Astrocyte (in vitro differentiated cells and primary cell): Measurements from ENCODE around the gene PRODH. TPM values are rescaled to one million over a fixed set of nuclear protein-coding genes. Genes with fewer than 3 reads are reported as not detected.
A peak's percentile ranks its signal among the peaks of the same experiment; 100 is the strongest.
"Not testable (repeated sequence)": the region's sequence is repeated elsewhere in the genome, so short reads cannot be mapped to it uniquely, and the experiment has no call there.

Source experiments
- DNase-seq: peaks from one replicate; pipeline ENCODE4 v3.0.0-alpha.2; 2010; ENCODE audit warnings: low read depth
- FAIRE-seq: peaks from 2 replicates; lab custom pipeline; 2011; peaks lifted over from hg19 to GRCh38; lab: Jason Lieb, UNC
- H2AFZ ChIP-seq: 2 replicates; pipeline ENCODE4 v1.6.0; 2012; ENCODE audit warnings: low read depth, low read length, inconsistent platforms
- H3K27ac ChIP-seq: 2 replicates; pipeline ENCODE4 v1.5.1; 2011; ENCODE audit warnings: low read depth, low read length, inconsistent platforms
- H3K27me3 ChIP-seq: 2 replicates; pipeline ENCODE4 v1.6.0; 2011; ENCODE audit warnings: low read length, inconsistent platforms; ENCODE audit not compliant: insufficient read depth
- H3K36me3 ChIP-seq: 2 replicates; pipeline ENCODE4 v1.5.1; 2011; ENCODE audit warnings: low read length, inconsistent platforms; ENCODE audit not compliant: insufficient read depth
- H3K4me1 ChIP-seq: 2 replicates; pipeline ENCODE4 v1.5.1; 2011; ENCODE audit warnings: low read length, inconsistent platforms; ENCODE audit not compliant: insufficient read depth
- H3K4me2 ChIP-seq: 2 replicates; pipeline ENCODE4 v1.6.0; 2012; ENCODE audit warnings: low read length, inconsistent platforms
- H3K4me3 ChIP-seq: 2 replicates; pipeline ENCODE4 v1.5.1; 2011; ENCODE audit warnings: low read depth, mild to moderate bottlenecking, low read length, inconsistent platforms; ENCODE audit not compliant: insufficient read depth
- H3K79me2 ChIP-seq: 2 replicates; pipeline ENCODE4 v1.6.0; 2012; ENCODE audit warnings: mild to moderate bottlenecking, low read length, inconsistent platforms; ENCODE audit not compliant: insufficient read depth
- H3K9ac ChIP-seq: 2 replicates; pipeline ENCODE4 v1.6.0; 2012; ENCODE audit warnings: mild to moderate bottlenecking, low read length, inconsistent platforms
- H3K9me3 ChIP-seq: 2 replicates; pipeline ENCODE4 v1.5.1; 2012; ENCODE audit warnings: low read depth, mild to moderate bottlenecking, low read length, inconsistent platforms; ENCODE audit not compliant: insufficient read depth
- H4K20me1 ChIP-seq: 2 replicates; pipeline ENCODE4 v1.6.0; 2012; ENCODE audit warnings: low read length, inconsistent platforms; ENCODE audit not compliant: insufficient read depth
- H3K27ac Mint-ChIP-seq: one replicate; pipeline ENCODE4 v1.8.0; 2021; ENCODE audit warnings: mild to moderate bottlenecking, mixed read lengths; ENCODE audit not compliant: unreplicated experiment
- H3K27me3 Mint-ChIP-seq: one replicate; pipeline ENCODE4 v1.8.0; 2021; ENCODE audit warnings: low read depth, mixed read lengths; ENCODE audit not compliant: unreplicated experiment
- H3K36me3 Mint-ChIP-seq: one replicate; pipeline ENCODE4 v1.8.0; 2021; ENCODE audit warnings: low read depth, mixed read lengths; ENCODE audit not compliant: unreplicated experiment
- H3K4me1 Mint-ChIP-seq: one replicate; pipeline ENCODE4 v1.8.0; 2021; ENCODE audit warnings: low read depth, mixed read lengths; ENCODE audit not compliant: unreplicated experiment
- H3K4me3 Mint-ChIP-seq: one replicate; pipeline ENCODE4 v1.8.0; 2021; ENCODE audit warnings: mild to moderate bottlenecking, moderate library complexity, mixed read lengths; ENCODE audit not compliant: unreplicated experiment
- H3K9me3 Mint-ChIP-seq: one replicate; pipeline ENCODE4 v1.8.0; 2021; ENCODE audit warnings: mild to moderate bottlenecking, mixed read lengths; ENCODE audit not compliant: unreplicated experiment
- CTCF ChIP-seq: IDR thresholded peaks from 2 replicates; pipeline ENCODE4 v1.5.1; 2011; ENCODE audit warnings: low read depth, mild to moderate bottlenecking, inconsistent platforms, low read length, moderate library complexity; ENCODE audit not compliant: insufficient read depth
- EZH2 ChIP-seq: IDR thresholded peaks from 2 replicates; pipeline ENCODE4 v1.6.1; 2012; ENCODE audit warnings: mild to moderate bottlenecking, low read length, inconsistent platforms; ENCODE audit not compliant: insufficient read depth
- total RNA-seq: library from RNA; stranded (reverse); gene quantifications from 2 replicates; pipeline ENCODE4 v1.2.1, GENCODE V29; 2021

PRODH gene
- total RNA-seq, 1 donor from 2014 or later, result 1.2 TPM

- FAIRE-seq (no peak), DNase-seq (no peak)
- H2AFZ ChIP-seq, result no peak overlapping the region
Observed at GRCh38 chr22:18906896-18907295, 29.2 kb downstream of the PRODH start.

GRCh38 chr22:18906410-18906745, 29.7 kb downstream of the PRODH start:
- H3K9ac ChIP-seq, H3K27ac ChIP-seq, H3K27me3 ChIP-seq, H3K9me3 Mint-ChIP-seq, H3K4me2 ChIP-seq, H3K4me1 Mint-ChIP-seq, H3K36me3 ChIP-seq, H3K36me3 Mint-ChIP-seq, H3K27me3 Mint-ChIP-seq, H2AFZ ChIP-seq, H3K4me3 ChIP-seq, H3K79me2 ChIP-seq, H3K4me3 Mint-ChIP-seq, FAIRE-seq, H4K20me1 ChIP-seq, H3K4me1 ChIP-seq, H3K27ac Mint-ChIP-seq, H3K9me3 ChIP-seq, DNase-seq: not testable (repeated sequence)

More at GRCh38 chr22:18906896-18907295, 29.2 kb downstream of the PRODH start:
- Mint-ChIP-seq H3K27me3 (no peaks in the 10 kb centered on the region), H3K9me3 (no peaks in the 10 kb centered on the region), H3K36me3 (no peaks in the 10 kb centered on the region), H3K4me3 (no peak overlapping the region), H3K4me1 (no peaks in the 10 kb centered on the region), H3K27ac (no peak overlapping the region)
- Histone ChIP-seq H3K27me3 (no peaks in the 10 kb centered on the region), H3K9me3 (no peaks in the 10 kb centered on the region), H3K79me2 (no peaks in the 10 kb centered on the region), H3K4me1 (no peaks in the 10 kb centered on the region), H3K4me3 (no peak overlapping the region), H4K20me1 (no peaks in the 10 kb centered on the region), H3K4me2 (no peak overlapping the region), H3K36me3 (no peaks in the 10 kb centered on the region), H3K9ac (no peak overlapping the region), H3K27ac (no peak overlapping the region)
- no peak for TF ChIP-seq CTCF
- no peak for TF ChIP-seq EZH2

- Histone ChIP-seq H4K20me1 (no peaks in the 10 kb centered on the region), H3K27ac (no peak within 1 kb of the TSS), H3K9ac (no peak within 1 kb of the TSS), H3K4me1 (no peaks in the 10 kb centered on the region), H3K79me2 (no peaks in the 10 kb centered on the region), H3K9me3 (no peaks in the 10 kb centered on the region), H3K27me3 (no peaks in the 10 kb centered on the region), H3K36me3 (no peaks in the 10 kb centered on the region), H2AFZ (no peak within 1 kb of the TSS), H3K4me3 (no peak within 1 kb of the TSS), H3K4me2 (no peak within 1 kb of the TSS)
- DNase-seq (no peak), FAIRE-seq (no peak)
- TF ChIP-seq CTCF, result no peak
- TF ChIP-seq EZH2, result no peak
- no peak within 1 kb of the TSS for H3K4me3 Mint-ChIP-seq
- H3K27ac Mint-ChIP-seq, result no peak within 1 kb of the TSS
- no peaks in the 10 kb centered on the region for H3K36me3 Mint-ChIP-seq
- no peaks in the 10 kb centered on the region for H3K9me3 Mint-ChIP-seq
- no peaks in the 10 kb centered on the region for H3K4me1 Mint-ChIP-seq
- H3K27me3 Mint-ChIP-seq, result no peaks in the 10 kb centered on the region
Observed at GRCh38 chr22:18905540-18906409, 30.3 kb downstream of the PRODH start, which contains the start of gene DGCR6. Gene DGCR6, plus strand, starts transcription at chr22:18906320. Its CDS starts 55 bp downstream, at chr22:18906375.

- not testable (repeated sequence) for H3K4me3 ChIP-seq, H2AFZ ChIP-seq, DNase-seq, H3K9me3 Mint-ChIP-seq, H3K27ac Mint-ChIP-seq, H3K4me1 ChIP-seq, H3K27ac ChIP-seq, H3K4me3 Mint-ChIP-seq, H3K9ac ChIP-seq, H3K36me3 Mint-ChIP-seq, H3K4me2 ChIP-seq, H3K36me3 ChIP-seq, H3K4me1 Mint-ChIP-seq, H3K27me3 Mint-ChIP-seq, H3K27me3 ChIP-seq, H4K20me1 ChIP-seq, H3K79me2 ChIP-seq, H3K9me3 ChIP-seq
- peak; percentile 73 for FAIRE-seq
Observed at GRCh38 chr22:18896037-18896657, 39.9 kb downstream of the PRODH start.
